SH-SY5Y (cell line): ENCODE data around the gene NRP1.

Source experiments
- GATA2 ChIP-seq: IDR thresholded peaks from 2 replicates; pipeline ENCODE4 v1.6.1; 2011; ENCODE audit warnings: mild to moderate bottlenecking, low read depth, low read length
- GATA3 ChIP-seq: IDR thresholded peaks from 2 replicates; pipeline ENCODE4 v1.6.1; 2011; ENCODE audit warnings: low read depth, mild to moderate bottlenecking, low read length, moderate library complexity

Gene NRP1

DNA sequence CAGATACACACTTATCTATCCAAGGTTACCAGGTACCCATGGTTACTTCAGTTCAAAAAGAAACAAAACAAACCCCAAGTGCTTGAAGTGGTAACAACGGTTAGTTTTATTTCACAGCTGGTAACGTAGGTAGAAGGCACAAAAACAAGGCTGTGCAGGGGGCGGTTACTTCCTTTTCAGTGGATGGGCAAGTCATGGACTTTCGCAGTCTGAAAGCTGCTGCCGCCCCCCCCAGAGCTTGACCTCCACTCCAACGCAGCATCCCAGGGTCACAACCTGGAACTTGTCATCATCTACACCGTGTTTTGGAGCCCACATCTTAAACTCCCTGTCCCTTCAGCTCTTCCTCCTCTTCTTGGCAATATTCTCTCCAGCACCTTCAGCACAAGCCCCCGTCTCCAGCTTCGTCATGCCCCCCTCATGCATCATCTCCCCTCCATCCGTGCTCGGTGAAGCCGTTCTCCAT, 195.3 kb downstream of the NRP1 start:
- TF ChIP-seq GATA2 (no peak), GATA3 (no peak)

DNA sequence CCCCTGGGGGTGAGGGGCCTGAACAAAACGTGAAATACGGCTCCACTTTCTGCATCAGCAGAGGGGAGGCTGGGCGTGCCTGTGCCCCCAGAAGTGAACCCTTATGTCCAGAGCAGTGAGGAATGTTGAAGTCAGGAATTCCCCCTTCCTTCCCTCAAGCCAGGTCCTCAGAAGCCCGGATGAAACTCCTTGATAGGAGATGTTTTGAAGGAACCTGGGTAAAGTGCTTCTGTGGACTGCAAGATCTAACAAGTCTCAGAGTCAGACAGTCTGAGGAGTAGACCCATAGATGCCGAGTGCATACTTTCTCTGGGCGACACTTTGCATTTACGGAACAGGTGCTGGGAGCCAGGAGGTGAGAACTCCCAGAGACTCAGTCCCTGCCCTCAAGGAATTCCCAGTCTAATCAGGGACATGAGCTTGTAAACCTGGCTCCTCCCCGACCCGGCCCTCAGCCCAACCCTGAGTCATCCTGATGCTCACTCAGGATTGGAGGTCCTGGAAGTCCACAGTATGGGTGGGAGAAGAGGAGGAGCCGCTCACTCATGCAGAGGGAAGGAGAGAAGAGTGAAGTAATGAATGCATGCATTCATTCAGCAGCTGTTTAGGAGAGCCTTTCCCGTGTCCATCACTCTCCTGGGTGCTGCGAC, 197.0 kb downstream of the NRP1 start:
- TF ChIP-seq GATA2 (no peak), GATA3 (no peak)

DNA sequence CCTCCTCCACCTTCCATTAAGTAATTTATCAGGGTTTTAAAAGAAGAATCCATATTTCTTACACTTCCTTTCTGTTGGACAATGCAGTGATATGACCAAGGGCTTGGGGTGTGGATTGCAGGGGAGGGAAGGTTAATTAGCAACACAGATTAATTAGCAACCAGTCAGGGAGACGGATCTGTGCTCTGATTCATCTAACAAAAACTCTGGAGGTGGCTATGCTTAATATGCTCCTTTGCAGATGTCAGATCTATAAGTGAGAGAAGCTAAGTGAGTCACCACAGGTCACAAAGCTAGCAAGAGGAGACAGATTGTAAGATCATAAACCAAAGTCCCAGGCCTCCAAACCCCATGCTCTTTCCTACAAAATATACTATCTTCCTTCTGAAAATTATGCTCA, 197.7 kb downstream of the NRP1 start:
- TF ChIP-seq GATA3 (no peak), GATA2 (no peak)

DNA sequence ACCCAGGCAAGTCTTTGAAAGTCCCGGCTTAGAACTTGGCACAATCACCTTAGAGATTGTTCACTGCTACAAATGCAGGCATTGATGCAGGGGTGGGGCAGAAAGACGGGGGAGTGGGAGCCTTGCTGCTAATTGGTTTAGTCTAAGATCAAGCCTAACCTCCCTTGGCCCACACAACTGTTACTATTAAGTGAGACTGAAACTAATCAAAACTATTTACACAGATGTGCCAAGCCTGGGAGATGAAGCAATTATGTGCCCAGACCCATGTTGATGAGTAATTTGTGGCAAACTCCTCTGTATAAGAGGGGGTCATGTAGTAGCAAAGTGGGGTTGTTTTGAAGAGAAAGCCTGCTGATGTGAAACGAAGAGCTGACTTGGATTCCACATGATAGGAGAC, 198.2 kb downstream of the NRP1 start:
- TF ChIP-seq GATA2 = no peak
- no peak for TF ChIP-seq GATA3

DNA sequence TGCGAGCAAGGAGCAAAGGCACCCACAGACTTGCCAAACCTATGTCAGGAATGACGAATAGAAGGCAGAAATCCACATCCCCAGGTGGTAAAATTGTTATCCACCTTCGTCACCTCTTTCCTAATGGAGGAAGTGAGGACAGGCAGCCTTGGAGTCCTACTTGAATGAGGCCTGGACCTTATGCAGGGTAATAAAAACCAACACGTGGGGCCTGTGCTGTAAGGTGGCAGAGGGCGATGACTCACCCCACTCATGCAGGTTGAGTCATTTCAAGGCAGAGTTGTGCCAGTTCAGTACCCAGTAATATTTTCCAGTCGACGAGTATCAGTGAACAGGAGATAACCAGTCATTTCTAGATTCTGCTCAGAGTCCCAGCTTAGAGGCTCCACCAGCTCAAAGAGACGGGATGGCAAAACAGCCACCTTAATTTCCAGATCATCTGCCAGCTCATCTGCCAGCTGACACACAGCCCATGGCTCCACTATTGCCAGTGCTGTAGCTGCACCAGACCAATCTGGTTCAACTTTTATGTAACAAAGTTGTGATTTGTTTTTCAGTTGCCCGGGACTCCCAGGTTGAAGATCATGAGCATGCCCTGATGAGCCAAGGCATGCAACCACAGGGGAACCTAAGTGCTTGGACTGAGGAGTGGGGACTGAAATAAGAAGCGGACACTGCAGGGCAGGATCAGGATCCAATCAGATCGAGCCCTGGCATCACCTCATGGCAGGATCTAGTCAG, 200.3 kb downstream of the NRP1 start:
- TF ChIP-seq GATA2 (no peak), GATA3 (no peak)

DNA sequence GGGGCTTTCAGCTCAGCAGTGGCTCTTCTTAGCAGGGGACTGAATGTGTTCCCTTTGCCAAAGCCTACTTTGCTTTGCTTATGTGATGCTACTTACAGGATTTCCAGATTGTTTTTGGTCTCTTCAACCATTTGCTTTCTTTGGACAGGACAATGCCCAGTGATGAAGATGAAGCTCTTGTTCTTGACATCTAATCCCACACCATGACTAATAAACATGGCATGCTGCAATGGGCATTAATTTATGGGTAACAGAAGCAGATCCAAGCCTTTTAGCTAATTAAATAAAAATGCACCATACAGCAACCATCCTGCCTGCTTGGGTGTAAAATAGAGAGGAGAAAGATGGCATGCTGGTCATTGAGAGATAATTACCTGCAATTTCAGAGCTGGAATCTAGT, 200.9 kb downstream of the NRP1 start:
- no peak for TF ChIP-seq GATA3

DNA sequence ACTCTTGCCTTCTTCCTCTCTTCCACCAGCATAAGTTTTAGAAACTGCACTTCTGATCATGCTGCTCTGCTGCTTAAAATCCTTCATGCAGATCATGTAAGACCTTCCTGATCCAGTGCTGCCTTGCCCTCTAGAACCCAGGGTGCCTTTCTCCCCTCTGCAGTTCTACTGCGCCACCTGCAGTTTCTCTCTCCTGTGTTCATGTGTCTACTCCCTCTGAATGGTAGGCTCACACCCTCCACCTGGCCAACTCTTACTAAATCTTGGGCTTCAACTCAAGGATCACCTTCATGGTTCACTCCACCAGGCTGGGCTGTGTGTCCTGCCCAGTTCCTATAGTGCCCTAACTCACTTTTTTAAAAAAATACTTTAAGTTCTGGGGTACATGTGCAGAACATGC, 201.8 kb downstream of the NRP1 start:
- no peak for TF ChIP-seq GATA3
- no peak for TF ChIP-seq GATA2

DNA sequence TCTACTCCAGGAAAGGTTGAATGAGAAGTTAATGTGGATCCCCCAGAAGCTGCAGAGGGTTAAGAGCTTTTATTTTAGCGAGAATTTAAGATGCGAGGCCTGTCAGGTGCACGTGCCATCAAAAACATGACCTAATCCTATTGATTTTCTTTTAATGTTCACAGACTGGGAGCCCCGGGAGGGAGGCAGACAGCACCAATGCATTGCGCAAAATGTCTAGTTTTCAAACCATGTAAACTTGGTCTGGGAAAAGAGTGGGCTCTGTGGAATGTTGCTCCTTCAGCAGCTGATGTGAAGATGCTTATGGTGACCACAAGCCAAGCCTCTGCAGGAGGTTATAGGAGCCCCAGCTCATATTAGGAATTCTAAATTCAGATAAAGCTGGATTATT, 204.5 kb downstream of the NRP1 start:
- no peak for TF ChIP-seq GATA2
- no peak for TF ChIP-seq GATA3

DNA sequence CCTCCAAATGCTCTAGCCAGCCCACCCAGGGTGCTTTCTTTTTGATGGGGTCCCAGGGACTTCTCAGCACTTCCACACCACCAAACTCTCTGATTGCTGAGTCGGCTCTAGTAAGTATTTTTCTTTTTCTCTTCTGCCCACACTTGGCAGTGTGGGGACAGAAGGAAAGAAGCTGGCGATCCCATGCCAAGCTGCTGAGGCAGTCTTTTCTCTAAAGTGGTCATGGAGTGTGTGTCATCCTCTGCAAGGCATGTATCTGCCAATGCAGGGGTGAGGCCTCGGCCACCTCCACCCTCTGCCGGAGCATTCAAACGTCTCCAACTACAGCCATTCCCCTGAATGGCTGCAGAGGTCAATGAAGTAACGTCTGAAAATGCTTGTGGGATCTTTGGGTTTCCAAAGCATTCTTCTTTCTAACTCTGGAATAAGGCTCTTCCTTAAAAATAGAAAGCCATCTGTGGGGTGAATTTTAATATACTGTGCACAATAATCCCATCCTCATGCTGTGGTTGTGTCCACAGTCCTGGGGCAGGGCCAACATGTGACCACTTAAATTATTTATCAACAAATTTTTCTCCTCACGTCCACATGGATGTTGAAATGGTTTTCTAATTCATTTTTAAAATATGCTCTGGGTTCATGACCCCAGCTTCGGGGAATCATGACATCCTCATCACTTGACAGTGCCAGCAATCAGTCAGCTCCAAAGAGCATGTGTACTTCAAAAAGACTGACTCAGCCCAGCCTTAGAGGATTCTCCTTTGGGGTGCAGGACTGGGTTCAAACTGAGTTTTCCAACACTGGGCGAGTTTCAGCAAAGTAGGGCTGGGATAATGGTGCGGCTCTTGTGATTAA, 205.1 kb downstream of the NRP1 start:
- TF ChIP-seq GATA3 (no peak), GATA2 (no peak)

DNA sequence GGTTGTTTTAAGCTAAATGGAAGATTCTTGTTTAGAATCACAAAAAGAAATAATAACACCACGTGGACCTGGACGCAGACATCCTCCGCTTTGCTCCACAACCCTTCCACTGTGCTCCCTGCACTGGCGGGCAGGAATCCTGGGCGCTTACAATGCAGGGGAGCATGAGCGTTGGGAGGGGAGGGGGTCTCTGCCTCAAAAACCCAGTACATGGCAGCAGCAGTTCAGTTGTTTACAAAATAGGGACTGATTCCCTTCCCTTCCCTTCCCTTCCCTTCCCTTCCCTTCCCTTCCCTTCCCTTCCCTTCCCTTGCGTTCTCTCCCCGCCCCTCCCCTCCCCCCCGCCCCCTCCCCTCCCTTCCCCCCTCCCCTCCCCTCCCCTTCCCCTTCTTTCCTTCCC, 206.8 kb downstream of the NRP1 start:
- TF ChIP-seq GATA2 (no peak), GATA3 (no peak)
